GM21515 (cell line): ENCODE results near the gene CMSS1.

Source experiments
- ATAC-seq: cut with Tn5 transposase; IDR thresholded peaks from one replicate; pipeline ENCODE4 v1.9.1; 2021; ENCODE audit not compliant: unreplicated experiment

The CMSS1 gene

DNA sequence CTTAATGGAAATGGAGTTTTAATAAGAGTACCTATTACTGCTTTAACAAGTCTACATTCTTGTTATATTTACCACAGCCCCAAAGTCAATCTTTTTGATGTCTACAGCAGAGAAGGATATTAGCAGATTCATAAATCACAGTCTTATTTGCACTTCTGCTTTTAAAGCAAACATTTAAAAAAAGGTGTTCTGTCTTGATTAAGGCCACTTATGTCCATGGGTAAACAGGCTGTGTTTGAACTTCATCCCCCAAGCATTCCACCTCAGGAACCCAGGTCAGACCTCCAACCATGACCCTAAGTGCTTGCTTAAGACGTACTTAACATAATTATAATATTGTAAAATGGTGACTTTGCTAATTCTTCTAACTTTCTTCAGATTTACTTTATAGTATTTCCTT lies 113.4 kb downstream of the CMSS1 start:
- no peak for ATAC-seq

DNA sequence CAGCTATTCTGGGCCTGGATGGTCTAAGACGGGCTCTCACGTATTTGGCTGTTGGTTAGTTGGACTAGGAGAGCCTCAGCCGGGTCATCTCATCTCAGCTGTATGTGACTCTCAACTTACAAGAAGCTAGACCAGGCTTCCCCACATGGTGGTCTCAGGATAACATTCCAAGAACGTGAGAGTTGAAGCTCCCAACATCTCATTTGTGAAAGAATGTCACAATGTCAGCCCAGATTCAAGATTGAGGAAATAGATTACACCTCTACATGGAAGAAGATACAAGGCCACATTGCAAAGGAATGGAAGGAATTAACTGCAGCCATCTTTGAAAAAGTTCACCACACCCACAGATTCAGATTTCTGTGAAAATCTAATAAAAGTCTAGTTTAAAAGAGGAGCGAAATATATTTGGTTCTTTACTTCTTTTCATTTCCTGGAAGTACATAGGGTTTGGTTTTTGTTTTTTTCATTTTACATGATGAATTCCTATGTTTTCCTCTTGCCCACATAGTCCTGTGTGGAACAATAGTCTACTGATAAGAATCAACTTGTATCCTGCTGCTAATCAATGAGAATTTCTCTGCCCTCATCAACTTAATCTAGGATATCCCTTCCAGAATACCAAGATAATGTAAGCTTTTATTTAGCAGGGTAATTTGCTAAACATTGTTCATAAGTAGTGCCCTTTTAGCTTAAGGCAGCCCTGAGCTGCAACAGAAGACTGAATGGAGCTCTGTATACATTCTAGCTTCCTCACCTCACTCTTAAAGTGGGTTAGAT lies 116.5 kb downstream of the CMSS1 start:
- no peak for ATAC-seq

DNA sequence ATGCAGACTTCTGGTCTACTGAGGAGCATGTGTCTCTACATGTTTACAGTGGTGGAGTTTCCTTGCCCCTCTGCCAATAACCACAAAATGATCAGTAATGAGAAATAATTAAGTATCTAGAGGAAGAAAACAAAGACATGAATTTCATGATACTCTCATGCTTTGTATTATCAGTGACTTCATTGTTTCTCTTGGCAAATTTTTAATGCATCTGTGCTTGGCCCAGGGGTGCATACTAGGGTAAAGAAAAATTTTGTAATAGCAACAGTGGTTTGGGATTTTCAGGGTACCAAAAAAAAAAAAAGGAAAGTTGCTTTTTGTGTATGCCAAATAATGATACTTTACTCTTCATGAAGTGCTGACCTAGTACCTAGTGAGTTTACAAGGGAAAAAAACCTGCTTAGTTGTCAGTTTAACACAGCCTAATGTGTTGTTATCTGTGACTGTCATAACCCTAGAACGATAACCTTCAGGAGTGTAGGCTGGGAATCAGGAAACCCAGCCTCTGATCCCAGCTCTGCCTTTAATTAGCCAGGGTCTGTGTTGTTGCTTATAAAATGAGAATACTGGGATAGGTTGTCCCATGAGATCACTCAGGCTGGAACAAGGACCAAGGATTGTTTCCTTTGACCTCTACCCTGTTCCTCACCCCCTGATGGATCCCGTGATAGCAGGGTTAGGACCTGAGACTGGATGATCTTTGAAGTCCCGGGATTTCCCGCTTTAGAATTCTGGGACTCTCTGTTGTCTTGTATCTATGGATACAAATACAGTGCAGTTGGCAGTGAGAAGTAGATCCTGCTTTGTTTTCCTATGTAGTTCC lies 117.5 kb downstream of the CMSS1 start:
- ATAC-seq, result no peak

DNA sequence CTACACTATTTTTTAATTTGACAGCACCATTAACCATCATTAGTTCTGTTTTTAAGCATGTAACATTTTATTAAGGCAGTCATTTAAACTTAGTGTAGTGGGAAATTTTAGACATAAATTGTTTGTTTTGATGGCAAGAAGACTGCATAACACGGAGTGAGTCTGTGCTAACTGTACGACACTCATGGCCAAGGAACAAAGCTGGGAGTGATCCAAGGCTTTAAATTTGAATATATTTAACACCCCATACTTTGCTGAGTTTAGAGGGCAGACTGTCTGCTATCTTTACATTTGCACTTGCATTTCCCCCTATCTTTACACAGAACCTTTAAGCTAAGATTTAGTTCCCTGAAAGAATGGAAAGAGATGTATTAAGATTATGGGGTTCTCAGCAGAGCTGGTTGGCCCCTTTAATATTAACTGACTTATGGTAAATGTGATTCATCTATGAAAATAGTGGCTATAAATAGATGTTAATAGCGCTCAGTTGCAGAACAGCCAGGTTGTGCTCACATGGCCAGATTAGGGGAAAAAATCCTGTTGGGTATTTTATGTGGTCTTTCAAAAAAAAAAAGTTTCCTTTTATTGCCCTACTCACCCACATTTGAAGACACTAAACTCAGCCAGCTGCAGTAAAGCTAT lies 120.7 kb downstream of the CMSS1 start:
- ATAC-seq, result no peak

DNA sequence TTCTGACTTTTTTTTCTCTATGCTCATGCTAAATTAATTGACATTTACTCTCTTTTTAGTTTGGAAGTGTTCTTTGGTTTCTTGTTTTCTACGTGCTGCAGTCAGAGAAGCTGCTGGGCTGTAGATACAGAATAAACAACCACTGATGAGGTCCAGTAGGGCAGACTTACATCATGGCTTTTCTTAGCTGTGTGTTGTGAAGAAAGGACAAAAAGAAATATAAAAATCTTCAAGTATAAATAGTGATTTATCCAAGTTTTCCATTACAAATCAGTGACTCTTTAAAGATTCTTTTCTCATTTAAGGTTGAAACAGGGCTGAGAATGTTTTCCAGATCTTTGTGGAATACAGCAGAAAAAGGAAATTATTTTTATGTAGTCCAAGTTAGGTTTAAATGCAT lies 122.2 kb downstream of the CMSS1 start:
- no peak for ATAC-seq

DNA sequence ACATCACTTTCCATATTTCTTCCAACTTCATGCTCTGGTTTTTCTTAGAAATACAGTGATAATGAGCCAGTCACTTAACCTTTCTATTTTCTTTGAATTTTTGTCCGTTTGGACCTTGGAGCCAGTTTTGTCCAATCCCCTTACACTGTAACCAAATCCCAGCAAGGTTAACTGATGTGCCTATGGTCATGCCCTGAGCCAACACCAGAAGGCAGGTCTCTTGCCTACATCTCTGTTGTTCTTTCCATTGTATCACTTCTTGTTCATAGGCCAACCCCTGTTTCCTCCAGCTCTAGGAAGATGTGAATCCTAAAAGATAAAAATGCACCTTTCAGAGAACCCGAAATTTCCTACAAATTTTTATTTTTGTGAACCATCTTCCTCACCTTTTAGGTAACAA lies 122.7 kb downstream of the CMSS1 start:
- no peak for ATAC-seq

DNA sequence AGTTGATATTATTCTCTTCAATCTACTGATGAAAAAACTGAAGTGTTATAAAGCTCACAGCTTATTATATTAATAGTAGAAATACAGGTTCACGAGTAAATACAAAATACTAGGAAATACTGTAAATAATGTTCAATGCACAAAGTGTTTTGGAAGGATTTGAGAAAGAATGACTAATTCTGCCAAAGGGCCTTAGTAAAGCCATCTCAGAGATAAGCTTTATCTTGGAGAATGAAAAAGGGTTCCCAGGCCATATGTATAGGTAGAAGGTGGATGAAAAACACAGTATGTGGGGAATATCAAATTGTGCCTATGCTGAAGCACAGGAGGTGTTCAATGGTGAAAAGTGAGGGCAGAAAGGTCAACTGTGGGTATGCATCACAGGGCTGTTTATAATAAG lies 123.5 kb downstream of the CMSS1 start:
- no peak for ATAC-seq

DNA sequence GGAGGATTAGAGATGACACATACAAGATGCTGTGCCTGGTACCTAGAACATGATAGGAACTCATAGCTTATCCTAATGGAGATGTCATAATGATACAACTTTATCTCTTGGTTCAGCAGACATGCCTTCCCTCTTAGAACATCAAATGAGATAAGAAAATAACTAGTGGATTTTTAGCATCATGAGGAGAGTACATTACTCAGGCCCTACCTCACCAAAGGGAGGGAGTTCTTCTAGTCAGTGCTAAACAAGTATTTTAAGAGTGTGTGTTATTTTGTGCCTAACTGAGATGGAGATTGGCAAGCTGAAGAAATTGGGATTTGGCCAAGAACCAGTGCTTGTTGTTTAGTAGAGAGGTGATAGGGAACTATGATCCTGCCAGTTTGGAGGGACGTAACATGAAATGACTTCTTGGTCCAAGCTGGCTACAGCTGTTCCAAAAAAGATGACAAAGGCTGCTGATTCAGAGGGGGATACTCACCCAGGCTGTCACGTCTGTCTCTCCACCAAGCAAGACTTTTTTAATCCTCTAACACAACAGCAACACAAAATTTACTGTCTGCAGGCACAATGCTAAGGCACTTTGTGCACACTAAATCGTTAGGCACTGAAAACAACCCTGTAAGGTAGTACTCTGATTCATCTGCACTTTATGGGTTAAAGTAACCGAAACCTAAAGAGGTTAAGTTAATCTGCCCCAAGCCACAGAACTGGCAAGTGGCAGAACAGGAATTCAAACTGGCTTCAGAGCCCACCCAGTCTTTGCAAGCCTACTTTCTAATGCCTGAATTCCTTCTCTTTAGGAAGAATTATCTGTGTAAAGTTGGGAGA lies 126.5 kb downstream of the CMSS1 start:
- no peak for ATAC-seq

DNA sequence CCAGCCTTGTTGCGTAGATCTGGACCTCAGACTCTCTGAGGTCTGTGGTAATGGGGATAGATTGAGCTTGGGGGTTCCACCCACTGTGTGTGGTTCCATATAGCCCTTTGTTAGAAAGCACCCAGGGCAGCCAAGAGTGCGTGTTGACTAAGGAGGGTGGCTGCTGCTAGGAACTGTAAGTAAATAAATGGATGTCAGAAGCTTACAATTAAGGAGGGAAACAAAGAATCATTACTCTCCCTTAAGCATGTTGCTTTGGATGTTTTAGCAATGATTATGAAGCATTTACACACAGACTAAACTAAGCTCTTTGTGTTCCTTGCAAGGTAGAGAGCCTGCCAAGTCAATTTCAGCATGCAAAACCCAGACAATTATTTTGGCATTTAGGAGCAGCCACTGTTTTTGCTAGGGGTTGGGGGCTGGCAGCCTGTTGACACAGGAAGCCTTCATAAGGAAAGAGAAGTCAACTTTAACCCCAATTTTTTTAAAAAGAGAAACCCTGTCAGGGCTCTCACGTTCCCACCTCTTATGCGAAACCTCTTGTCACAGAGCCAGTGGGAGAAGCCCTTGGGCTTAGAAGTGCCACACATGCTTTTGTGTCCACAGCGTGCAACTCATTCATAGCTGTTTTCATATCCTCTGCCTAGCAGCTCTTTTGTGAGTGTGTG lies 127.8 kb downstream of the CMSS1 start:
- no peak for ATAC-seq

DNA sequence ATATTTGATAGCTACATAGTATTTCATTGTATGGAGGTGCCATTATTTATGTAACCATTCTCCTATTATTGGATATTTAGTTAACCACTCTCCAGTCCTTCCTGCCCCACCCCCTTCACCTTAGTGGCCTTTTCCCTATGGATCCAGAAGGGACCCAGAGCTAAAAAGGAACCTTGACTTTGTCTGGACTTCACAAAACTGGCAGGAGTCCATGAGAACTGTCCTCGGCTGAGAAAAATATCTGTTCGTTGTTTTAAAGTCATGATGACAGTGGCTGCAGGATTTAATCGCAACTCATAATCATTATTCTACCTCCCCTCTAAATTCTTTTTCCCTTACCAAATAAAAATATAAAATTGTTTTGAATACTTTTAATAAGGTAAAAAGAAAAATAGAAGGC lies 129.7 kb downstream of the CMSS1 start:
- ATAC-seq, result no peak

DNA sequence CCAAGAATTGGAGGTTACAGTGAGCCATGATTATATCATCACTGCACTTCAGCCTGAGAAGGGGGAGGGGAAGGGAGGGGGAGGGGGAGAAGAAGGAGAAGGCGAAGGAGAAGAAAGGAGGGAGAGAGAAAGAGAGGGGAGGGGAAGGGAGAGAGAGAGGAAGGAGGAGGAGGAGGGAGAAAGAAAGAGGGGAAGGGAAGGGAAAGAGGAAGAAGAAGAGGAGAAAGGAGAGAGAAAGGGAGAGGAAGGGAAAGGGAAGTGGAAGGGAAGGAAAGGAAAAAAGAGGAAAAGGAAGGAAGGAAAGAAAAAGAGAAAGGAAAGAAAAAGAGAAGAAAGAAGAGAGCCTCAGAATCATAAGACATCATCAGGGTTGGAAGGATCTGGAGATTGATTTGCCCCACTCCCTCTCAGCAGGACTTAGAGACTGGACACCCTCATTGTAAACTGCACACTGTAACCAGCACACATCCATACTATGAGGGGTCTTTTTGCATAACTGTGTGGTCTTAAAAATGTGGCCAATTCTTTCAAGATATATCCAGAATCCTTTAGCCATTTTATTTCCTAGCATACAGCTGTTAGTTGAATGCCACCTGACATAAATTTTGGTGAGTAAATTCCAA lies 130.9 kb downstream of the CMSS1 start:
- ATAC-seq, result no peak

DNA sequence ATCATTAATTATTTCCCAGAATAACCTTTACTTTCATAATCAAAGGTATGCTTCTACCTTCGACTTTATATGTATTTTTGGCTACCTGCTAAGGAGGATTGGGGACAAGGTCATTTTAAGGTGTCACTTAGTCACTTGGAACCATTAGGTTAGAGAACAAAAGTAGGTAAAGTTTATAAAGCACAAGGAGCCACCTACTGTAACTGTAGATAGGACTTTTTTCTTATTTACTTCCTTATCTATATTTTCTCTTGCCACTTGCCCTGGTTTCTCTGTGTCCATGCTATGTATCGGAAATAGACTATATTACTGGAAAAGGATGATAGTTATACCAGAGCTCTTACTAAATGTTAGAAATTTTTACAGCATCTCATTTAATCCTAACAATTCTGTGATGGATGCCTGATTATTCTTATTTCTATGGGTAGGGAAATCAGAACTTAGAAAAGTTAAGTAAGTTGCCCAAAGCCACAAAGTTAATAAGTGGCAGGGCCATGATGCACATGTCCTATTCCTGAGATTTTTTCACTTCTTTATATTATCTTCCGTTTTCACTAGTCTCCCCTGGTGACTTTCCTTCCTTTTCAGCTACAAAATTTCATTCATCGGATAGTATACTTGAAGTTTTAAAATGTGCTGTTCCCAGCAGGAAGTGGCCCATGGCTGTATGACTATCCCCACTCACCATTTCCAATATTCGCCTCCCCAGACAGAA lies 132.5 kb downstream of the CMSS1 start:
- ATAC-seq, result no peak

DNA sequence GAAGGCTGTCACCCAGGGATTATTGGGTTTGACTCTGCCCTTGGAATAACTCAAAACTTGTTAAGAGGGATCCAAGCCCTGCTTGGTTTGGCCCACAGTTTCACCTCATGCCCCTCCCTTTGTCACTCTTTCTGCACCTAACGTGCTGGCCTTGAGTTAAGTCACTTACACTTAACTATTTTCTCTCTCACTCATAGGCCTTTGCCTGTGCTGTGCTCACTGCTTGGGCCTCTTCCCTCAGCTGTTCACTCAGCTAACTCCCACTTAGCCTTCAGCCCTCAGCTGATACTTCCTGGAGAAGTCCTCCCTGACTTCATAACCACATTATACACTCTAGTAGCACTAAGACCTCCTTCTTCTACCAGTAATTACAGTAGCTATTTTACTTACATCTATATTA lies 133.3 kb downstream of the CMSS1 start:
- ATAC-seq, result no peak

DNA sequence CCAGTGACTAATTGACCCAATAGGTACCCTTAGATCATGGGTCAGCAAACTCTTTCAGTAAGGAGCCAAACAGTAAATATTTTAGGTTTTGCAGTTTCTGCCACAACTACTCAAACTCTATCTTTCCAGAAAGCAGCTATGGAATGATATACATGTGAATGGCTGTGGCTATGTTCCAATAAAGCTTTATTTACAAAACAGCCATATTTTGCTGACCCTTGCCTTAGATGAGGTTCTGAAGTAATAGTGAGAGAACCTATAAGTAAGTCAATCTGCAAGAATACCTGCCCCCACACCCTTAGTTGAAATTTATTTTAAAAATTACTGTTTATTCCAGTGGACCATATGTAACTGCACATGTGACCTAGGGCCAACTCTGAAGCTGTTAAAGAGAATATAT lies 134.0 kb downstream of the CMSS1 start:
- no peak for ATAC-seq

DNA sequence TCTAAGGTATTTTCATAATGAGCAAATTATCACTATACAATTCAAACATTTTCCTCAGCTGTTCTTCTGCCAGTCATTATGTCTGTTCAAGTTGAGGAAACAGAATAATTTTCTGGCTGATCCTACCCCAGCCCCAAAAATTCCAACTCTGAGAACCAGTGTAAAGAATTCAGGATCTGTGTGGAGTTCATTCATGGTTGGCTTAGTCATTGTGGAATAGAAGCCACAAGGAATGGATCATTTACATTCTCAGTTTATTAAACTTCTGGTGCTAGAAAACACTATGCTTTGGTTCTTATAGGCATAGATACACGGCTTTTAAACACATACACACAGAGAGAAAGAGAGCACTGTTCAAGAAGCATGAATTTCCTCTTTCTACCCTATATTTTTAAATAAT lies 134.6 kb downstream of the CMSS1 start:
- ATAC-seq, result no peak

DNA sequence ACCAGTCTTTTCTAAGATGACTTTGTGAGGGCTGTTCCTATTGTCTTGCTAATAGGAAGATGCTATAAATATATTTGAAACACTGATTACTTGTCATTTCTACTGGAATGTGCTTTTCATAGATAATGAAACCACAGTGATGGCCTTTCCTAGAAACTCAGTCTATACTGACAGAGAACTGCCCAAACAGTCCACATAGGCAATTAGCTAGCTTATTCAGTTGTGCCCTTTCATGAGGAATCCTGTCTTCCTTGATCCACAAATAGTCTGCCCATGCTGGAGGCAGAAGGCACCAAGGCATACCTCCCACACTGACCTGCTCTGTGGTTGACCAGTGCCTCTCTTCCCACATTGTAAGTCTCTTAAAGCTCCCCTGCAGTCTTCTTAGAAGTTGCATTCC lies 135.9 kb downstream of the CMSS1 start:
- ATAC-seq, result no peak

DNA sequence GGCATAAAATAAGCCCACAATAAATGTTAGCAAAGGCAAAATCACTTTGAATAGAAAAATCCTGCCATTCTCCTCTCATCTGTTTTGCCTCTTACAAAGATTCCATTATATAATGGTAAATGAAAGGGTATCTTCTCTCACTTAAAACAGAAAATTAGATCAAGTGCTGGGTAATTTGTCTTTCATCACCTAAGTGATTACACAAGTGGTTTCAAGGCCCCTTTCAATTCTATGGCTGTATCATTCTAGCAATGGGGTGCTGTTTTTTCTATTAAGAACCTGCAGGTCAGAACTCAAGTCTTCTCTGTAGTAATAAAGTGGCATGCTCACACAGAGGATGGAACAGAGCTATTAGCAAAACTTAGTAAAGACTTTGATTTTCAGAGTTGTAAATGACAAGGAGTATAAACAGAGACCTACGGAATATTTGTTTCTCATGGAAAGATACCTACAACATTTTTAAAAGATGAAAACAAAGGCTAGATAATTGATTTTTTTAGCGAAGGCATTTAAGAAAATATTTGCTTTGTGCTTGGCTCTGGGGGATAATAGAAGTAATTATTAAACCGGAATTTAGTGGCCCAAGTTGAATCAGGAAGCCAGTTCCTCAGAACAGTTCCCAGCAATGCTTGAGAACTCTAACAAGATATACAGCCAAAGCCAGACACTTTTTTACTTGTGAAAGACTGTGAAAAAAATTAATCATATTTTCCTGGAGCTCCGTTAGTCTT lies 137.4 kb downstream of the CMSS1 start:
- ATAC-seq, result no peak

DNA sequence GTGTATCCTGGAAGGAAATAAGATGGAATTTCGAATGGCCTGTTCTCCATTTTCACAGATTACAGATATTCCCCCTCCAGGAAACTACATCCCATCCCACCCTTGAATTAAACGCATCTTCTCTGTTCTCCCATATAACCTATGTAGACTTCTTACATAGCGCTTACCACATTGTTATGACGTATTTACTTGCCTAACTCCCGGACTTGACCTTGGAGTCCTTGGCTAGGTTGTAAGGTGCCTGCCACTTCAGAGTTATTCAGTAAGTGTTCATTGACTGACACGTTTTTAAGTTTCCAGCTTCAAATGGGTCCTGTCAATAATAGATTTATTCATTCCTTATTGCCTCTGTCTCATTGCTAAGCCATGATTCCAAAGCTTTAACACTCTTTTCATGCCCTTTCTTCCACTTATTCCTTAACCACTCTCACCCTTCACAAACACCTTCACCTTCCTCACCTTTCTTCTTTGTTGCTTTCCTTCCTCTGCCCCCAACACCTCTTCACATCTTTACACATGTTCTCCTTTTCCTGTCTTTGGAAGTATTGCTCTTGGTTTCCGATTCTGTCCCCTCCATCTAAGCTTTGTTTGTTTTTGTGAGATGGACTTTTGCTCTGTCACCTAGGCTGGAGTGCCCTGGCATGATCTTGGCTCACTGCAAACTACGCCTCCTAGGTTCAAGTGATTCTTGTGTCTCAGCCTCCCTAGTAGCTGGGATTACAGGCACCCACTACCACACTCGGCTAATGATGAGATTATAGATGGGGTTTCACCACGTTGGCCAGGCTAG lies 138.3 kb downstream of the CMSS1 start:
- ATAC-seq, result no peak
